Activated T-cell treated with anti-CD3 and anti-CD28 coated beads, Interleukin-2, amount 50 U/mL, for 4 hours (primary cell): ENCODE results near the gene NPIPA3. TPM values are rescaled to one million over a fixed set of nuclear protein-coding genes. Genes with fewer than 3 reads are reported as not detected.
"Not testable (repeated sequence)": the region's sequence is repeated elsewhere in the genome, so short reads cannot be mapped to it uniquely, and the experiment has no call there.

ENCODE experiments used
- ATAC-seq, 2 donors: fragments of 200-7000 bp; cut with Tn5 transposase; one replicate each; pipeline ENCODE4 v1.10.0; 2021
- DNase-seq: peaks from one replicate; pipeline ENCODE4 v3.0.0-alpha.2; 2020
- H3K27me3 Mint-ChIP-seq: one replicate; pipeline ENCODE4 v1.8.0; 2021; ENCODE audit warnings: low read depth, mixed read lengths
- H3K36me3 Mint-ChIP-seq: one replicate; pipeline ENCODE4 v1.8.0; 2022; ENCODE audit warnings: mixed read lengths; ENCODE audit not compliant: insufficient read depth
- H3K4me1 Mint-ChIP-seq: one replicate; pipeline ENCODE4 v1.8.0; 2021; ENCODE audit warnings: low read depth, mixed read lengths
- H3K4me3 Mint-ChIP-seq: one replicate; pipeline ENCODE4 v1.8.0; 2021; ENCODE audit warnings: mild to moderate bottlenecking, moderate library complexity, mixed read lengths
- H3K9me3 Mint-ChIP-seq: one replicate; pipeline ENCODE4 v1.8.0; 2021; ENCODE audit warnings: mixed read lengths
- total RNA-seq, 3 donors: library from RNA; stranded (reverse); gene quantifications; one replicate each; pipeline ENCODE4 v1.2.1, GENCODE V29; 2021

Gene NPIPA3
- total RNA-seq, 3 donors from 2014 or later: 1.5 to 4.9 (median 4.4) TPM

- H3K9me3 Mint-ChIP-seq, H3K4me1 Mint-ChIP-seq, H3K36me3 Mint-ChIP-seq, ATAC-seq, DNase-seq, H3K27me3 Mint-ChIP-seq, H3K4me3 Mint-ChIP-seq: not testable (repeated sequence)
Measured at GRCh38 chr16:14685870-14686793, 17.1 kb upstream of the NPIPA3 start.

GRCh38 chr16:14694129-14694528 lies 9.1 kb upstream of the NPIPA3 start, which contains the start of gene PLA2G10:
Gene PLA2G10, minus strand, starts transcription at chr16:14694308. Its CDS starts 79 bp downstream, at chr16:14694229.
- not testable (repeated sequence) for H3K27me3 Mint-ChIP-seq, H3K36me3 Mint-ChIP-seq, ATAC-seq, H3K9me3 Mint-ChIP-seq, H3K4me1 Mint-ChIP-seq, H3K4me3 Mint-ChIP-seq, DNase-seq

- H3K36me3 Mint-ChIP-seq, H3K4me3 Mint-ChIP-seq, H3K4me1 Mint-ChIP-seq, H3K27me3 Mint-ChIP-seq, H3K9me3 Mint-ChIP-seq, DNase-seq, ATAC-seq: not testable (repeated sequence)
Measured at GRCh38 chr16:14701859-14702258, 1.4 kb upstream of the NPIPA3 start.

GRCh38 chr16:14702672-14703071 lies 539 bp upstream of the NPIPA3 start:
- not testable (repeated sequence) for DNase-seq, ATAC-seq, H3K4me3 Mint-ChIP-seq, H3K27me3 Mint-ChIP-seq, H3K36me3 Mint-ChIP-seq, H3K4me1 Mint-ChIP-seq, H3K9me3 Mint-ChIP-seq

GRCh38 chr16:14733233-14733632 lies 30.0 kb downstream of the NPIPA3 start:
- H3K9me3 Mint-ChIP-seq, H3K4me3 Mint-ChIP-seq, DNase-seq, ATAC-seq, H3K36me3 Mint-ChIP-seq, H3K27me3 Mint-ChIP-seq, H3K4me1 Mint-ChIP-seq: not testable (repeated sequence)

- not testable (repeated sequence) for H3K4me1 Mint-ChIP-seq, H3K27me3 Mint-ChIP-seq, ATAC-seq, H3K9me3 Mint-ChIP-seq, H3K4me3 Mint-ChIP-seq, H3K36me3 Mint-ChIP-seq, DNase-seq
Measured at GRCh38 chr16:14740832-14741385, 37.7 kb downstream of the NPIPA3 start.

- not testable (repeated sequence) for DNase-seq, H3K9me3 Mint-ChIP-seq, H3K4me3 Mint-ChIP-seq, H3K4me1 Mint-ChIP-seq, H3K27me3 Mint-ChIP-seq, H3K36me3 Mint-ChIP-seq, ATAC-seq
Measured at GRCh38 chr16:14741794-14742193, 38.6 kb downstream of the NPIPA3 start.

- H3K36me3 Mint-ChIP-seq, H3K4me1 Mint-ChIP-seq, DNase-seq, H3K27me3 Mint-ChIP-seq, H3K4me3 Mint-ChIP-seq, H3K9me3 Mint-ChIP-seq: not testable (repeated sequence)
- peak; percentile 100 for ATAC-seq
Measured at GRCh38 chr16:14742273-14743128, 39.3 kb downstream of the NPIPA3 start, which contains the start of gene NPIPA2. Gene NPIPA2, plus strand, starts transcription at chr16:14742533. Its CDS starts 5,533 bp downstream, at chr16:14748066.

GRCh38 chr16:14773654-14774053 lies 70.4 kb downstream of the NPIPA3 start:
- not testable (repeated sequence) for DNase-seq, H3K4me1 Mint-ChIP-seq, H3K9me3 Mint-ChIP-seq, ATAC-seq, H3K27me3 Mint-ChIP-seq, H3K36me3 Mint-ChIP-seq, H3K4me3 Mint-ChIP-seq

GRCh38 chr16:14775624-14776023 lies 72.4 kb downstream of the NPIPA3 start:
- not testable (repeated sequence) for H3K4me1 Mint-ChIP-seq, H3K4me3 Mint-ChIP-seq, H3K27me3 Mint-ChIP-seq, H3K36me3 Mint-ChIP-seq, ATAC-seq, DNase-seq, H3K9me3 Mint-ChIP-seq

Other genes starting within 250 kb of the NPIPA3 start
- gene PARN, start 73.2 kb upstream of the NPIPA3 start, total RNA-seq: 10 to 100 TPM; 45.0 to 52.8 (median 47.3) TPM
- 10 to 100 TPM; 62.2 to 64.4 (median 63.6) TPM for gene BFAR, start 70.5 kb upstream of the NPIPA3 start, total RNA-seq
- gene PLA2G10, start 9.1 kb upstream of the NPIPA3 start, total RNA-seq: not detected
- gene NPIPA2, start 39.1 kb downstream of the NPIPA3 start, total RNA-seq: 1 to 10 TPM in 2 of 3 donors, under 1 TPM in 1; 0.99 to 1.4 (median 1.3) TPM
- gene NOMO1, start 130.3 kb downstream of the NPIPA3 start, total RNA-seq: 10 to 100 TPM; 83.3 to 92.3 (median 86.1) TPM
- 10 to 100 TPM; 53.8 to 75.8 (median 58.7) TPM for gene NPIPA1, start 234.0 kb downstream of the NPIPA3 start, total RNA-seq